H1 (cell line): ENCODE measurements around the gene PPP1R9A. TPM values are rescaled to one million over a fixed set of nuclear protein-coding genes. Genes with fewer than 3 reads are reported as not detected.
"Not testable (repeated sequence)": the region's sequence is repeated elsewhere in the genome, so short reads cannot be mapped to it uniquely, and the experiment has no call there.

Experiments used
- CTCF ChIA-PET: fragments of 300-600 bp; sonication (Branson Sonifier 250); formaldehyde crosslinking; loops from one replicate; lab custom pipeline; 2021; ENCODE audit not compliant: partially characterized antibody; lab: Charles Lee
- POLR2A ChIA-PET: fragments of 300-600 bp; sonication (Branson Sonifier 250); formaldehyde crosslinking; loops from one replicate; lab custom pipeline; 2021; ENCODE audit warnings: inconsistent platforms; ENCODE audit not compliant: partially characterized antibody; lab: Charles Lee
- DNase-seq, 2 experiments: peaks; one replicate each; pipeline versions ENCODE4 v3.0.0 to v3.0.0-alpha.2; 2010 to 2022; ENCODE audit warnings: low spot score in 2 of 2, low read depth in 1 of 2, mixed read lengths in 1 of 2
- FAIRE-seq: peaks from 2 replicates; lab custom pipeline; 2011; peaks lifted over from hg19 to GRCh38; lab: Jason Lieb, UNC
- H2AFZ ChIP-seq: 2 replicates; pipeline ENCODE4 v1.8.1; 2012; ENCODE audit warnings: low read length, inconsistent platforms
- H2AK5ac ChIP-seq: 2 replicates; pipeline ENCODE4 v1.6.1; 2013; ENCODE audit warnings: low read depth, low read length
- H2BK120ac ChIP-seq: replicated peaks from 2 replicates; pipeline ENCODE3; 2013; ENCODE audit warnings: low read depth, low read length, inconsistent platforms
- H2BK12ac ChIP-seq: 2 replicates; pipeline ENCODE4 v1.6.1; 2013; ENCODE audit warnings: low read depth, low read length
- H2BK15ac ChIP-seq: 2 replicates; pipeline ENCODE4 v1.6.1; 2013; ENCODE audit warnings: low read length
- H2BK20ac ChIP-seq: 2 replicates; pipeline ENCODE4 v1.6.1; 2013; ENCODE audit warnings: low read length
- H2BK5ac ChIP-seq: 2 replicates; pipeline ENCODE4 v1.6.1; 2013; ENCODE audit warnings: low read depth, low read length
- H3K14ac ChIP-seq: 2 replicates; pipeline ENCODE4 v1.6.1; 2013; ENCODE audit warnings: inconsistent platforms; ENCODE audit not compliant: insufficient read length
- H3K18ac ChIP-seq: 2 replicates; pipeline ENCODE4 v1.6.1; 2013; ENCODE audit warnings: low read length; ENCODE audit errors: extremely low read depth
- H3K23ac ChIP-seq: 2 replicates; pipeline ENCODE4 v1.6.1; 2013; ENCODE audit warnings: inconsistent platforms; ENCODE audit not compliant: insufficient read length
- H3K23me2 ChIP-seq: 2 replicates; pipeline ENCODE4 v1.6.1; 2013; ENCODE audit warnings: low read depth, low read length
- H3K27ac ChIP-seq: 2 replicates; pipeline ENCODE4 v1.6.1; 2011; ENCODE audit warnings: low read depth, low read length, inconsistent platforms
- H3K27me3 ChIP-seq, 4 experiments: replicated peaks in 1 of 4; 1 replicate in 1 of 4; 2 replicates in 3 of 4; pipeline versions ENCODE4 v1.6.1 to v1.8.1; 2011 to 2013; ENCODE audit warnings: low read length in 3 of 4, mild to moderate bottlenecking in 3 of 4, inconsistent platforms in 2 of 4, mixed read lengths in 2 of 4, moderate library complexity in 1 of 4; ENCODE audit not compliant: control insufficient read depth in 3 of 4, insufficient read depth in 3 of 4; ENCODE audit errors: extremely low read depth in 1 of 4
- H3K36me3 ChIP-seq, 4 experiments: 2 replicates each; pipeline versions ENCODE4 v1.6.1 to v1.8.1; 2011 to 2013; ENCODE audit warnings: mild to moderate bottlenecking in 4 of 4, low read length in 3 of 4, moderate library complexity in 2 of 4, control low read depth in 1 of 4, inconsistent platforms in 1 of 4; ENCODE audit not compliant: insufficient read depth in 4 of 4, control insufficient read depth in 2 of 4
- H3K4ac ChIP-seq: replicated peaks from 2 replicates; pipeline ENCODE3; 2013; ENCODE audit warnings: low read length, low read depth, mixed read lengths, inconsistent platforms; ENCODE audit not compliant: insufficient read length
- H3K4me1 ChIP-seq, 4 experiments: replicated peaks in 1 of 4; 1 replicate in 1 of 4; 2 replicates in 3 of 4; pipeline versions ENCODE4 v1.6.1 to v1.8.1; 2011 to 2013; ENCODE audit warnings: low read length in 3 of 4, inconsistent platforms in 2 of 4, mixed read lengths in 1 of 4; ENCODE audit not compliant: insufficient read depth in 4 of 4, control insufficient read depth in 3 of 4
- H3K4me2 ChIP-seq, 2 experiments: 2 replicates each; pipeline versions ENCODE4 v1.6.1 to v1.8.1; 2011 to 2013; ENCODE audit warnings: low read depth in 2 of 2, low read length in 2 of 2, control low read depth in 1 of 2, inconsistent platforms in 1 of 2, mild to moderate bottlenecking in 1 of 2; ENCODE audit not compliant: insufficient read depth in 1 of 2
- H3K4me3 ChIP-seq, 4 experiments: fragments of 200-600, 300-600 bp in 1 of 4; sonication (generic), shearing (Covaris generic), sonication (Bioruptor Twin) in 1 of 4; 2 replicates each; pipeline versions ENCODE4 v1.5.1 to v1.8.1; 2011 to 2016; ENCODE audit warnings: low read length in 4 of 4, low read depth in 3 of 4, control low read depth in 2 of 4, inconsistent platforms in 2 of 4, mild to moderate bottlenecking in 2 of 4, mixed read lengths in 1 of 4, moderate library complexity in 1 of 4; ENCODE audit not compliant: insufficient read depth in 2 of 4; ENCODE audit errors: extremely low read depth in 1 of 4
- H3K56ac ChIP-seq: replicated peaks from 2 replicates; pipeline ENCODE3; 2013; ENCODE audit warnings: low read depth, mild to moderate bottlenecking, mixed read lengths, low read length, inconsistent platforms; ENCODE audit not compliant: insufficient read length
- H3K79me1 ChIP-seq: 2 replicates; pipeline ENCODE4 v1.6.1; 2013; ENCODE audit warnings: low read depth, low read length, control low read depth
- H3K79me2 ChIP-seq, 2 experiments: 2 replicates each; pipeline versions ENCODE4 v1.6.1 to v1.8.1; 2012 to 2013; ENCODE audit warnings: low read length in 2 of 2, mild to moderate bottlenecking in 2 of 2, inconsistent platforms in 1 of 2; ENCODE audit not compliant: insufficient read depth in 2 of 2, control insufficient read depth in 1 of 2
- H3K9ac ChIP-seq, 4 experiments: replicated peaks in 1 of 4; 1 replicate in 1 of 4; 2 replicates in 3 of 4; pipeline versions ENCODE4 v1.6.1 to v1.8.1; 2011 to 2013; ENCODE audit warnings: low read depth in 3 of 4, low read length in 3 of 4, control low read depth in 2 of 4, mild to moderate bottlenecking in 2 of 4, moderate library complexity in 2 of 4, inconsistent platforms in 1 of 4; ENCODE audit errors: extremely low read depth in 1 of 4
- H3K9me3 ChIP-seq, 2 experiments: 2 replicates each; pipeline versions ENCODE4 v1.6.1 to v1.8.1; 2012 to 2013; ENCODE audit warnings: mild to moderate bottlenecking in 2 of 2, moderate library complexity in 2 of 2, control low read depth in 1 of 2, inconsistent platforms in 1 of 2, low read depth in 1 of 2, low read length in 1 of 2, mixed read lengths in 1 of 2; ENCODE audit not compliant: insufficient read depth in 2 of 2
- H4K20me1 ChIP-seq, 2 experiments: replicated peaks in 1 of 2; 2 replicates each; pipeline versions ENCODE3 to v1.8.1; 2011 to 2013; ENCODE audit warnings: inconsistent platforms in 2 of 2, low read length in 2 of 2, mild to moderate bottlenecking in 1 of 2; ENCODE audit not compliant: insufficient read depth in 2 of 2, control insufficient read depth in 1 of 2
- H4K5ac ChIP-seq: 2 replicates; pipeline ENCODE4 v1.6.1; 2013; ENCODE audit warnings: low read length, low read depth, mixed read lengths, inconsistent platforms; ENCODE audit not compliant: insufficient read length
- H4K8ac ChIP-seq: 2 replicates; pipeline ENCODE4 v1.8.0; 2013; ENCODE audit warnings: mild to moderate bottlenecking, moderate library complexity, low read length, inconsistent platforms; ENCODE audit not compliant: insufficient read depth; ENCODE audit errors: extremely low read depth
- H4K91ac ChIP-seq: replicated peaks from 2 replicates; pipeline ENCODE3; 2013; ENCODE audit warnings: low read length, mixed read lengths, inconsistent platforms; ENCODE audit not compliant: insufficient read length
- WGBS, 2 experiments: shearing (Covaris generic) in 1 of 2; methylation state at CpG; one replicate each; pipeline versions ENCODE4 v1.1.6 to v1.1.7; 2013 to 2015; ENCODE audit warnings: low lambda C conversion rate in 2 of 2, mixed read lengths in 2 of 2, inconsistent platforms in 1 of 2, low coverage in 1 of 2, missing lambda C conversion rate in 1 of 2; ENCODE audit not compliant: insufficient replicate concordance in 2 of 2, insufficient coverage in 1 of 2, insufficient read length in 1 of 2; ENCODE audit errors: extremely low coverage in 1 of 2, missing lambda C conversion rate in 1 of 2; 5-methylcytosine and 5-hydroxymethylcytosine counted together
- polyA plus RNA-seq, 7 experiments: library from polyadenylated mRNA; depleted of rRNA in 3 of 7; stranded (reverse) in 5 of 7; unstranded in 2 of 7; fragments of >200 nt in 5 of 7; fragments of 200-250 nt in 2 of 7; gene quantifications; 1 replicate in 5 of 7; 2 replicates in 1 of 7; 4 replicates in 1 of 7; pipeline versions ENCODE4 v1.2.1 to v1.2.3, GENCODE V29; 2011 to 2013; ENCODE audit warnings: missing spikeins in 2 of 7, mixed read lengths in 2 of 7
- total RNA-seq: library from RNA; stranded (reverse); fragmentation: NEBNext Ultra II Directional; extraction: Animal tissue kit (Norgen Biotek cat#: 25700); gene quantifications from 2 replicates; pipeline ENCODE4 v1.2.1, GENCODE V29; 2021

The PPP1R9A gene
- total and polyA plus RNA-seq, 2 of the 8 experiments (the other 6 are each of a cell fraction or from before 2014, with no cell fraction given) = 3.0 to 20.3 TPM

GRCh38 chr7:95008773-95009172, 101.4 kb downstream of the PPP1R9A start:
- H3K23ac ChIP-seq, H3K27me3 ChIP-seq, DNase-seq, H3K4me2 ChIP-seq, H4K5ac ChIP-seq, H2BK20ac ChIP-seq, H2BK12ac ChIP-seq, H3K27ac ChIP-seq, H3K18ac ChIP-seq, H3K4me1 ChIP-seq, POLR2A ChIA-PET, H3K9me3 ChIP-seq, H2BK15ac ChIP-seq, H4K91ac ChIP-seq, H3K79me1 ChIP-seq, H3K4ac ChIP-seq, H2AFZ ChIP-seq, H2BK5ac ChIP-seq, H3K14ac ChIP-seq, H3K23me2 ChIP-seq, H3K79me2 ChIP-seq, H3K9ac ChIP-seq, H3K56ac ChIP-seq, H3K36me3 ChIP-seq, H3K4me3 ChIP-seq, H2BK120ac ChIP-seq, H4K20me1 ChIP-seq, H4K8ac ChIP-seq, FAIRE-seq, H2AK5ac ChIP-seq: not testable (repeated sequence)
- WGBS, 2 experiments = 100% methylated on average over 4 of the region's 6 CpGs; no CpG with 5 or more reads in 1 of the 2 experiments
- CTCF ChIA-PET = interaction anchor here (1.3 to 1.4 kb wide), 2 partner anchors 9 to 20 kb away, joined by 3 to 4 read pairs; no protein-coding TSS in a partner anchor
